Urothelium cell line (cell line): ENCODE measurements around the gene USP13.

ENCODE experiments used
- DNase-seq: peaks from one replicate; pipeline ENCODE4 v3.0.0; 2011; ENCODE audit warnings: low spot score, mixed read lengths
- FAIRE-seq: peaks from 2 replicates; lab custom pipeline; 2011; peaks lifted over from hg19 to GRCh38; lab: Jason Lieb, UNC

Gene USP13

DNA sequence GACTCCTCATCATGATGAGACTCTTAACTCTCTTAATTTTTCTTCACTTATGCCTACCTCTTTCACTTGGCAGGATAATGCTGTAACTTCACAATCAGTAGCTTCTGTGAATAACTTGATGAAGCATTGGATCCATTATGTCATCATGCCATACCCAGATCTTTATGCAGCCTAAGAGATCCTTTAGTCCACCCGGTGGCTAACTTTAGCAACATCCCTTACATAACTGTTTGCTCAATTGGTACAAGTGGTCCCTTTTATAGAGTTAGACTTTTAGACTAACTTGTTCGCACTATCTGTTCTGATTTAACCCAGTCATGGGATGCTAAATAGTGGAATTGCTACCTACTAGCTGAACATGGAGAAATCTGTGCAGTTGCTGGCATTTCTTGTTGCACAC is 184.5 kb downstream of the USP13 start:
- DNase-seq (no peak), FAIRE-seq (no peak)
